GM18867 (cell line): ENCODE measurements around the gene SCN2B.

Source experiments
- ATAC-seq: cut with Tn5 transposase; IDR thresholded peaks from one replicate; pipeline ENCODE4 v1.9.1; 2021; ENCODE audit warnings: mild to moderate bottlenecking, moderate library complexity; ENCODE audit not compliant: unreplicated experiment

Gene SCN2B, protein sequence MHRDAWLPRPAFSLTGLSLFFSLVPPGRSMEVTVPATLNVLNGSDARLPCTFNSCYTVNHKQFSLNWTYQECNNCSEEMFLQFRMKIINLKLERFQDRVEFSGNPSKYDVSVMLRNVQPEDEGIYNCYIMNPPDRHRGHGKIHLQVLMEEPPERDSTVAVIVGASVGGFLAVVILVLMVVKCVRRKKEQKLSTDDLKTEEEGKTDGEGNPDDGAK

DNA sequence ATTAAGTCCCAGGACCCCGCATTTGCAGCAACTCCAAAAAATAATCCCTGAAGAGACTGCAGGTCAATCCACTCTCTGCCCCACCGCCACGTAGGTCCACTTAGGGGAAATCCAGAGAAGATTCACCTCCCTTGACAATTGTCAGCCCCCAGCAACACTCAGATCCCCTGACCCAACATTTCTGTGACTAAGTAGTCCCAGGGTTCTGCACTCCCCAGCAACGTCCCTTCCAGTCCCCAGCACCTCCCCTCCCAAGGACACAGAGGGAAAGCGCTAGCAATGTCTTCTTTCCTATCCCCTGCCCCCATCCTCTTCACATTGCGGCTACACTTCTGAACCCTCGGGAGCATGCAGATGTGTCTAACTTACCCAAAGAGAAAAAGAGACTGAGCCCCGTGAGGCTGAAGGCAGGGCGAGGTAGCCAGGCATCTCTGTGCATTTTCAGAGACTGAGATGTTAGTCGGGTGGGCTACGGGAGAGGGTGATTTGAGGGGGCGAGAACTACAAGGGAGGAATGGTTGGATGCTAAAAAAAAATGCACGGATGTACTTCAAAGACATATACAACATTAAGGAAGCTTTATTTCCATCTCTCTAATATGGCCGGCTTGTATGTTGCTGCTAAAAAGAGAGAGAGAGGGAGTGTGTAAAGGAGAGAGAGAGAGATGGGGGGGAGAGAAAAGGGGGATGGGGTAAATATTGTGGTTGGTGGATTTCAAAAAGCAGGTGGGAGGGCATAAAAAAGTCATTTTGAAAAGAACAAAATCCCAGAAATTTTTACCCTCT, at the start of gene SCN2B:
SCN2B (minus strand) TSS at position 647 of the 785 bp plus-strand sequence; CDS start at position 439, 208 bp downstream.
- ATAC-seq: no peak

DNA sequence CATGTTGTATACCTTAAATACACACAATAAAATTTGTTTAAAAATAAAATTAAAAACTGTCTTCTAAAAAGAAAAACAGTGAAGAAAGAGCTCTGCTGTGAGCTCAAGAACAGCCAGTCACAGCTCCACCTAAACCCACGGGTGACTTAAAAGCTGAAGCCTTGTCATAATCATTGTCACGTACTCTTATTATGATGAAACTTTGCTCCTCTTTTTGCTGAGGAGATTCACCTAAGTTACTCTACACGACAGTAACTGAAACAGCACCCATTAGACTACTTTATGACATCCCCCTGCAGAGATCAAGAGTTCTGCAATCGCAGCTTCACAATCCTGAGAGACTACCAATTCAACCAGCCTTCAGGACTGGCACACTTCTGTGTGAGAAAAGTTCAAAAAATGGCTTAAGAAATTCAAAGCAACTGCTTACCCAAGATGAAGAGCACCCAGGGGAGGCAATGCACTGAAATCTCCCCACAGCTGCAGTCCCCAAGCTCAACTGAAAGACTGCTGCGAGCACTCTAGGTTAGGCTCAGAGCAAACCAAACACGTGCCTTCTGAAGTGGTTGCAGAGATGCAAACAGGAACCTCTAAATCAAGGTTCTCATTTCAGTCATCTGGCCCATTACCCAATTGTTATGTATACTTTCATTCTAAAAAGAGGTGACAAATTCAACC, 48.2 kb upstream of the SCN2B start, which contains the start of gene JAML:
JAML (minus strand) TSS at position 501 of the 678 bp plus-strand sequence. CDS start 10,145 bp downstream, outside the sequence.
- peak; percentile 49 for ATAC-seq

DNA sequence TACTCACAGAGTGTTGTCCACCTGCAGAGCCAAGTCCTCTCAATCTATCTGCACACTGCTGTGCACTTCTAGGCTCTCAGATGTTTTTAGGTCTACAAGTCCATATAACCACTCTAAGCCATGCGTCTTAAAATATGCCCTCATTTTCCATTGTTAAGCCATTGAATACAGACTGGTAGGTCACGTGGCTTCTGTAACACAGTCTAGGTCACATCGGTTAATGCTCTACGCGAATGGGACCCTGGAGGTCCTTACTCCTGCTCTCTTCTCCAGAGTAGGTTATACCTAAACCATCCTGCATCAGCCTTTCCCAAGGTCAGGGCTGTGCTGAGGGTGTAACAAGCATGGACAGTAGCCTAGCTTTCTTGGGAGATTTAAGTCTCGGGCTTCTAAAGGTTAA, 47.6 kb upstream of the SCN2B start:
- ATAC-seq: no peak

DNA sequence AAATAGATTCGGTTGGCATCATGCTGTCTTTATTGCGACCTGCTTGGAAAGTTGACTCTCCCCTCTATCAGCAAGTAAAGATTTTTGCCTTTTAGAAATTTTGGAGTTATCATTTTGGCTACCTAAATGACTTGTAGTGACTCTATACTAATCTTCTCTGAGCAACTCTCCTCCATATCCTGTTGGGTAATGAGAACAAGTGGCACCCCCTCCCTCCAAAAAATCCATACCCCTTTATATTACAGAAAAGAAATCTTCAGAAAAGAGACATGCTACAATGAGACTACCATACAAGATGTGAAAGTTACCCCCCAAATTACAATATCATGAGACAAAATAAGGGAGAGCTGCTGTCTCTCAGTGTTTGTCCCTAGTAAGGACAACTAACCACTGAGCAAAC, 47.1 kb upstream of the SCN2B start:
- ATAC-seq: no peak

DNA sequence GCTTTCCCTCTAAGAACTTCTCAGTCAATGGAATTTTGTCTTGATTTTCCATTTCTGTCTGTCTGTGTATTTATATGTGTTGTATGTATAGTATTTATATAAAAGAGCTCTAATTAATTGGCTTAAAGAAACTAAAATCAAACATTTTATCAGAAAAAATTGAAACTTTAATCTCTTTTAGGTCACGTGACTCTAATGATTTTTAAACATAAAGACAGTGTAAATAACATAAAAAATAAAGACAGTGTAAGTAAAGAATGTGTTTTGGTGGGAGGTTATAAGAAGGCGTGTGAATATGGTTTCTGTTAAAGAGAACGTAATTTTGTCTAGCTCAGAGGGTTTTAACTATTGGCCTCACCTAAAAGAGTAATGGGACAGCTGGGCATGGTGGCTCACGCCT, 46.0 kb upstream of the SCN2B start:
- ATAC-seq: no peak

DNA sequence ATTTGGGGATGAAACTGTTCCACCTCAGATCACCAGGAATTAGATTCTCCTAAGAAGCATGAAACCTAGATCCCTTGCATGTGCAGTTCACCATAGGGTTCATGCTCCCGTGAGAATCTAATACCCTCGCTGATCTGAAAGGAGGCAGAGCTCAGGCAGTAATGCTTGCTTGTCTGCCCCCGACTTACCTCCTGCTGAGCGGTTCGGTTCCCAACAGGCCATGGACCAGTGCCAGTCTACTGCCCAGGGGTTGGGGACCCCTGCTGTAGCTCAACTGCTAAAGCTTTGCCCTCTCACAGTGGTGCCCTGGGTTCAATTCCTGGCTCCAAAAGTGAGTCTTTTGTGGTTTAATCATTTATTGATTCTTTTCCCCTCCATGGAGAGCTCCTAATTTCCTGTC, 45.0 kb upstream of the SCN2B start:
- no peak for ATAC-seq

DNA sequence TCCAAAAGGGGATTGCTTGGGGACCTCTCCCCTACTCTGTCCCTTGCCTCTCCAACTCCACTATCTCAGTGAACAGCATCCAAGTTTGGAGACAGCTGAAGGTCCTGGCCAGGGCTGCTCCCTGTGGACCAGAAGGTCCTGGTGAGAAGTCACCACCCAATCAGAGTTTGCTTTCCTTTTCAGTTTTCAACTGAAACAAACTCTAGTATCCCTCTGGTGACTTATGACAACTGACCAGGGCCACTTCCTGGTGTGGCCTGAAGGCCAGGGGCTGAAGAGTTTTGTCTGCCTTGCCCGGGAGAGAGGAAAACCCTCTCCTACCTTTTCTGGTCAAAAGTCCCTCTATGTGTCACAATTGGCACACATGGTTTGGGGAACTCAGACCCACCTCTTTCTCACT, 43.3 kb upstream of the SCN2B start:
- ATAC-seq: no peak

DNA sequence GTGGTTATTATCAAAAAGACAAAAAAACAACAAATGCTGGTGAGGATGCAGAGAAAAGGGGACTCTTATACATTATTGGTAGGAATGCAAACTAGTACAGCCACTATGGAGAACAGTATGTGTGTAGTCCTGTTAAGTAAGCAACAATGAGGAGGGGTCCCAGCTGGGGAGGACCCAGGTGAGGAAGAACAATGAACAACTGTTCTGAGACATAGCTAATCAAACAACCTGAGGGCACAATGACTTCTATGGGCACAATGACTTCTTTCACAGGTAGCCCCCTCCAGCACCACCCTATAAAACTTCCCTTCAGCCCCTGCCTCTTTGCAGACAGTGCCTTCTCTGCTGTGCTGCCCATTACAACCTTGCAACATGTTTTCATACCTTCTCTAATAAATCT, 42.8 kb upstream of the SCN2B start:
- ATAC-seq: no peak

DNA sequence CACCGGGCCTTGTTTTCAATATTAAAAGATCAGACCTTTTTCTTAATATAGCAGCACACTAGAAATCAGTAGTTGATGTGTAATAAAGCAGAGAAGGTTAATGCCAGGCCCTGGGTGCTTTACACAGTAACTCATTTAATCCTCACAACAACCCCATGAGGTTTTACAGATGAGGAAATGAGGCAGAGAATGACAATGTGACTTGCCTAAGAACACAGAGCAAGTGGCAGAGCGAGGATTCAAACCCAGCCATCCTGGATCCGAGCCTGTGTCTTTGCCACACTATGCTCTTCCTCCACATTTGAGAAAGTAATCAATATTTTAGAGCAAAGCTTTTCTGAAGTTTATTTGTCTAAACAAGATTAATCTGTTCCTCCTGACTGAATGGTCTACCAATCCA, 41.1 kb upstream of the SCN2B start:
- ATAC-seq: no peak

DNA sequence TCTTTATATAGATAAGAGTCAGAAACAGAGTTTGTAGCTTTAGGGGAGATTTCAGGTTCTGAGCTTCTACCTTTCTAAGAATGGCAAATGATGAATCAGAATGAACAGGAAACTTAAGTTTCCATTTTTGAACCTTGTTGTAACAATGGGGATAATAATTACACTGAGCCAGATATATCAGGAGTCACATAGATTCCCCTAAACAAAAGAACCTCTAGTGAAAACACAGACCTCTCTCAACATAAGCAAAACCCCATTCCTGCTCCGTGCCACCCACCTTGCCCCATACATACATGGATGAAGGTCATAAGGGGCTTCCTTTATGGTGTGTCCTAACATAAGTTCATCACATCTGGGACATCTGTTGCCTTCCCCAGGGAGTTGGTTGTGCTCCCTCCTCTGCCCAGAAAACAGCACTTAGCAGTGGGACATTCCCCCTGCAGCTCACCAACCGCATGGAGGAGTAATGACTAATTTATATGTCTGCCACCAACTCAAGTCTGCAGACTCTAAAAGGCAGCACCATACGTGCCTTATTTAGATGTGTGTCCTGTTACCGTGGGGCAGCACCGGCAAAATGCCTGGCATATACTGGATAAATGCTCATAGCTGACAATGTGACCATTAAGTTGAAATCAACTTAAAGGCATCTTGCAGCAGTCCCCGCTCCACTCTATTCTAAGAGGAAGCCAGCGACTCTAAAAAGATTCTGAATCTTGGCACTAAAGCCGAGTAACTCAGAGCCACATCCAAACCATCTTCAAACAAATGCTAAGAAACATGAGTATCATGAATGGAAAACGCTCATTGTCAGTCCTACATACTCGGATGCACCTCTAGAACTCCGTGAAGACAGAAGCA, 40.4 kb upstream of the SCN2B start:
- ATAC-seq: no peak

DNA sequence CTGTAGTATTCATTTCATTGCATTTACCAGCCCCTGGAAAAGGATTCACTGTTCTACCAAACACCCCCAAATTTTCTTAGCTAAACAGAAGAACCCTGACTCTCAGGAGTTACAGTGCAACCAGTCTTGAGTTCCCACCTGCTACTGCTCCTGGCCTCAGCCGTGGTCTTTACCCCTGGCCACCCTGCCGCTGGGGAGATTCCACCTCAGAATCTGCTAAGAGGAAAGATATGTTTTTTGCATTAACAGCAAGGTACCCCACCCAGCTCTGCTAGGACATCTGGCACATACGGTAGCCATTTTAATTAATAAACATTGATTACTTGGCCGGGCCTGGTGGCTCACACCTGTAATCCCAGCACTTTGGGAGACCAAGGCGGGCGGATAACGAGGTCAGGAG, 39.3 kb upstream of the SCN2B start:
- ATAC-seq: no peak

DNA sequence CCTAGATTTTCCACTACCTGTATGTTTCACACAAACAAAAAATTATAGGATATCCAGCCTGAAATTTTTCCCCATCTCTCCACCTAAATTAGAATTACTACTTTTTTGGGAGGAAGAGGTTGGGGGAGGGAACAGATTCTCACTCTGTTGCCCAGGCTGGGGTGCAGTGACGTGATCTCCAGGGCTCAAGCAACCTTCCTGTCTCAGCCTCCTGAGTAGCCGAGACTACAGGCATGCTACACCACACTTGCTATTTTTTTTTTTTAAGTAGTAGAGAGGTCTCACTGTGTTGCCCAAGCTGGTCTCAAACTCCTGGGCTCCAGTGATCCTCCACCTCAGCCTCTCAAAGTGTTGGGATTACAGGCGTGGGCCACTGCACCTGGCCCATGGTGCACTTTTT, 38.8 kb upstream of the SCN2B start:
- no peak for ATAC-seq

DNA sequence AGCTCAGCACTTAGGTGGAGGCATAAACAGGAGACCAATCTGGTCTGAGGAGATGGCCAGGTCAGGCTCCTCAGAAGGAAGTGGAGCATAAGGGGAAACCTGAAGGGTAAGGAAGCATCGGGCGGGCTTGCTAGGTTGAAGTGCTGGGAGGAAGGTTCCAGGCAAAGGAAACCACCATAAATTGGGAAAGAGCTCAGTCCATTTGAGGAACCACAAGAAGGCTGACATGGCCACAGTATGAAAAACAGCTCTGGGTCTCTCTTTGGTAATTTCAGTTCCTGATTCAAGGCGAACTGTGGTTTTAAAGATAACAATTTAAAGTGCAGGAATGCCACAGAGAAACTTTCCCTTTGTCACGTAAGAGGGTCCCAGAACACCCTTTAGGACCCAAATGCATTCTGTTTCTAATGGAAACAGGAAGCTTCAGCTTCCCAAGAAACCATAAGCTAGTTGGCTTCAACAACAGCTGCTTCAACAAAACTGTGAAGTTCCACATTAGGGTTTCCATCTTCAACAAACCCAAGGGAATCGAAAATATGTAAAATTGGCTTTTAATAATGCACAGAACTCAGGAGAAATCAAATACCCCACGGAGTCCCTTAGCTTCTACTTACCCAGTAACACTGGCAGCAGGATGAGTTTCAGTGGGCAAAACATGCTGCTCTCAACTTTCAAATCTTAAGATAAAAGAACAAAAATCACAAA, 37.9 kb upstream of the SCN2B start:
- no peak for ATAC-seq

DNA sequence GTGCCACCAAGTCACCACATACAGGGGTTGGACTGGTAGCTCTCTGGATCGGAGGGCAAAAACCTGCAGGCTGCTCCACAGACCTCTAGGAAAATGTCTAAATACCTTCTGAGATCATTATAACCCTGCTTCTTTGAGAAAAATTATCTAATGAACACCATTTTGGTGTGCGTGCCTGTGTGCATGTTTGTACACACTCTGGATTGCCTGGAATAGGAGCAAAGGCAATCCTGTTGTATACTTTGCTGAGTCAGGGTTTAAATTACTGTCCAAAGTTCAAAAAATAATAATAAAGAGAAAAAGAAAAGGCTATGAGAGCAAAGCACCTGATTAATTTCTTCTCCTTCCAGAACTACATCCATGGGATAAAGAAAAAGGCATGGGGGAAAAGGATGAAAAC, 37.3 kb upstream of the SCN2B start:
- ATAC-seq: no peak

DNA sequence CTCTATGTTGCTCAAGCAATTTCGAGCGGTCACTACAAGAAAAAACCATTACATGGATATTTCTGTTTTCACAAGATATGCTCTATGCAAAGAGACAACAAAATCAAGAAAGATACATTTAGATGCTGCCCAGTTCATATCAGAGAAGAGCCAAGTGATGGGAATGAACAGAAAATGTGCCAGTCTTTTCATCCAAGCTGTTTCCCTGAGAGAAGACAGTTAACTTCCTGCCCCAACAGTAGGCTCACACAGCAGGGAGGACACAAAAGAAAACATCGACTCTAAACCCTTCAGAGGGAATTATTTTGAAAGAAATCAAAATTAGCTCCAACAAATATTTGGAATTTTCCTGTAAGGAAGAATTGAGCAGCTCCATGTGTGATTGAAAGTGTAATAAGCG, 36.8 kb upstream of the SCN2B start:
- no peak for ATAC-seq

DNA sequence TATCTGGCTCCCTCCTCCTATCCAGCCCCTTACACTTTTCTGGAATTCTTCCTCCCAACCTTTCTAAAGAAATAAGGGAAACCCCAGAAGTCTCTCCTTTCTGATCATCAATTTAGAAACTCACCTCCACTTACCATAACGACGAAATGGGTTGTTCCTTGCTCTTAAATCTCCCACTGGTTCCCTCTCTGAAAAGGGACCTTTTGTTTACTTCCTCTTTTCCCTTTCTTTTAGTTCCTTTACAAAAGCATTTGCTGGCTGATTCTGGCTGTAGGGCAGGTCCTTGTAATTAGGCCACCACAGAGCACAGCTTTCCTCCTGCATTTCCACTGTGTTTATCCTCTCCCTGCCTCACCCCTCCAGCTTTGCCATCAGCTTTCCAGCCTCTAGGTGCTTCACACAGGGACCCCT, 36.3 kb upstream of the SCN2B start:
- no peak for ATAC-seq

DNA sequence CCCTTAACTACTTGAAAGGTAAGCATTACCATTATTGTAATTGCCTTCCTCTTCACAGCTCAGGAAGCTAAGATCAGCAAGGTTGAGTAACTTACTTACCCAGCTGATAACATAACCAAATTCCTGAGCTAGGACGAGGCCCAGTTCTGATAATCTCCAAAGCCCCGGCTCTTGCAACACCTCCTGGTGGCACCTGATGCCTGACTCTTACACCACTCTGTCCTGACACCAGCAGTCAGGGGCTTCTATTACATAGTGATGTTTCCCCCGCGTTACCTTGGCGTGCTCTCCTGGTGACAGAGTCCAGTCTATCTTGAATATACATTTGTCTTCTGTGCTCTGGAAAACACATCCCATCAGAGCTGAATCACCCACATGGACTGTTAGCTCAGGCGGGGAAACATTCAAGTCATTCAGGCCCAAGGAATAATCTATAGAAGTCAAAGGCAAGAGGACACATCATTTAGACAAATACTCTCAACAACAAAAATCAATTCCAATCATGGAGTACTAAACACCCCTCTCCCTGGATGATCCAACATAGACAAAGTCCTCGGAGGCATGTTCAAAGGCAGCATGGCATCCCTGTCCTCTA, 35.8 kb upstream of the SCN2B start:
- ATAC-seq: no peak

DNA sequence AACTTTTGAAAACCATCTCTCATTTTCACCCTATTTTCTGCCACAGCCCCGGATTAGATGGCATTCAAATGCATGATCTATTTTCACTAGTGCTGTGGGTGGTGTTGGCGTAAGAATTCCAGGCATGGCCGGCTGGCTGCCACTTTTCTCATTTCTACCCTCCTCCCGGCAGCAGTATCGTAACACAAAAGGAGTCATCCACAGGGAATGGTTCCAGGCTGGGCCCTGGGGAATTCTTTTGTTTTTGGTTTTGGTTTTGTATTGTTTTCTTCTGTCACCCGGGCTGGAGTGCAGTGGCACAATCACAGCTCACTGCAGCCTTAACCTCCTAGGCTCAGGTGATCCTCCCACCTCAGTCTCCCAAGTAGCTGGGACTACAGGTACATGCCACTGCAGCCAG, 34.6 kb upstream of the SCN2B start:
- ATAC-seq: no peak

DNA sequence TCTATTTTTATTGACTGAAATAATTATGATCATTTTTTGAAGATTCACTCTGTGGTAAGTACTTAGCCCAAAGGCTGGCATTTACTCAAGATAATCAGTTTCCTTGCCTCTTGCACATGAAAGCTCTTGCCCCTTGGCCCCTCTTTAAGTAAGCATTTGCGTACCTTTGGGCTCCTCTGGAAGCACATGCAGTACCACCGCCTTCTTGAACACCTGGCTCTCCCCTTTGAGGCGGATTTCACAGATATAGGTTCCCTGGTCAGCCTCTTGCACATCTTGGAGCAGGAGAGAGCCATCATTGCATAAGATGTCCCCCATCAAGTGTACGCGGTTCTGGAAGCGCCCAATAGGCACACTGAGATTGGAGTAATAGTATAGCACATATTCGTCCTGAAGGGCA, 33.9 kb upstream of the SCN2B start:
- ATAC-seq: no peak

DNA sequence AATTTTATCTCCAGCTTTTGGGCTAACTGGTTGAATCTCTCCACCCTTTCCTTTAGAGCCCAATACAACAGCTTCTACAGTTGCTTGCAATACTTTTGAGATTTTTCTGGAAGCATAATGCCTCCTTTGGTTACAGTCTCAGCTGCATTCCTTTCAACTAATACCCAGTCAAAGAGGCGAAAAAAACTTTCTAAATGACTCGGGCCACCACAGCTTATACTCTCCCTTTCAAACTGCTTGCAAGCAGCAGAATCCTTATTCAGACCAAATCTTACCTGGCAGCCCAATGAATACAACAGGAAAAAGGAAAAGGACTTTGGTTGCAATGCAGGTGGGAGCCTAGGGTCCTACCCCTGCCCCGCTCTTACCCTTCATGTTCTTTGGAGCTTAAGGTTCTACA, 32.6 kb upstream of the SCN2B start:
- ATAC-seq: no peak
